OCI-LY1 (cell line): ENCODE data around the gene GMPPB.

Experiments used
- H2AFZ ChIP-seq: fragments of 200-600 bp; sonication (generic), shearing (Covaris generic); 2 replicates; pipeline ENCODE4 v1.6.0; 2014; ENCODE audit warnings: antibody characterized with exemption, mild to moderate bottlenecking, low read length
- H3F3A ChIP-seq: fragments of 200-600 bp; sonication (generic), shearing (Covaris generic); 2 replicates; pipeline ENCODE4 v1.6.0; 2014; ENCODE audit warnings: mild to moderate bottlenecking, antibody characterized with exemption, low read length, moderate library complexity; ENCODE audit not compliant: insufficient read depth
- H3K27ac ChIP-seq: fragments of 200-600 bp; sonication (generic); 2 replicates; pipeline ENCODE4 v1.5.1; 2014; ENCODE audit warnings: low read length, mixed run types, mild to moderate bottlenecking, low read depth; ENCODE audit not compliant: poor library complexity, severe bottlenecking
- H3K27me3 ChIP-seq: fragments of 200-600 bp; sonication (generic); 2 replicates; pipeline ENCODE4 v1.6.0; 2014; ENCODE audit warnings: antibody characterized with exemption, mild to moderate bottlenecking, low read length, moderate library complexity; ENCODE audit not compliant: insufficient read depth
- H3K36me3 ChIP-seq: fragments of 200-600 bp; sonication (generic); 2 replicates; pipeline ENCODE4 v1.6.1; 2014; ENCODE audit warnings: mild to moderate bottlenecking, antibody characterized with exemption, low read length, moderate library complexity, mixed read lengths; ENCODE audit not compliant: insufficient read depth
- H3K4me1 ChIP-seq: fragments of 200-600 bp; sonication (generic); 2 replicates; pipeline ENCODE4 v1.5.1; 2014; ENCODE audit warnings: mild to moderate bottlenecking, low read length, moderate library complexity; ENCODE audit not compliant: insufficient read depth, severe bottlenecking
- H3K4me2 ChIP-seq: fragments of 200-600 bp; sonication (generic), shearing (Covaris generic); 2 replicates; pipeline ENCODE4 v1.6.1; 2014; ENCODE audit warnings: low read length
- H3K4me3 ChIP-seq: fragments of 200-600 bp; sonication (generic); 2 replicates; pipeline ENCODE4 v1.5.1; 2014; ENCODE audit warnings: low read length, low read depth, mild to moderate bottlenecking, mixed read lengths; ENCODE audit not compliant: poor library complexity, severe bottlenecking
- H3K79me2 ChIP-seq: fragments of 200-600 bp; shearing (Covaris generic); 2 replicates; pipeline ENCODE4 v1.6.1; 2016; ENCODE audit warnings: mixed run types, low read length, mixed read lengths; ENCODE audit not compliant: insufficient read depth
- H3K9ac ChIP-seq: fragments of 200-600 bp; sonication (generic), shearing (Covaris generic); 2 replicates; pipeline ENCODE4 v1.6.1; 2014; ENCODE audit warnings: mild to moderate bottlenecking, low read length, mixed read lengths
- H3K9me2 ChIP-seq: fragments of 200-600 bp; sonication (generic), shearing (Covaris generic); 2 replicates; pipeline ENCODE4 v1.6.1; 2014; ENCODE audit warnings: low read depth, mild to moderate bottlenecking, low read length, mixed read lengths
- H3K9me3 ChIP-seq: fragments of 200-600 bp; shearing (Covaris generic); 2 replicates; pipeline ENCODE4 v1.6.1; 2014; ENCODE audit warnings: low read length, mixed read lengths
- H4K20me1 ChIP-seq: fragments of 200-600 bp; sonication (generic), shearing (Covaris generic); 2 replicates; pipeline ENCODE4 v1.6.0; 2016; ENCODE audit warnings: mild to moderate bottlenecking, low read length; ENCODE audit not compliant: insufficient read depth
- EZH2 ChIP-seq: fragments of 200-600 bp; sonication (generic), shearing (Covaris generic); IDR thresholded peaks from 2 replicates; pipeline ENCODE4 v1.8.0; 2017; ENCODE audit warnings: borderline replicate concordance, mixed run types, mild to moderate bottlenecking, antibody characterized with exemption, low read length, moderate library complexity, mixed read lengths
- TF ChIP-seq, protein P1 (sequence below): fragments of 200-600 bp; sonication (generic), shearing (Covaris generic); IDR thresholded peaks from 2 replicates; pipeline ENCODE4 v1.5.1; 2017; ENCODE audit warnings: mild to moderate bottlenecking, antibody characterized with exemption, low read length, moderate library complexity, mixed read lengths

GMPPB gene

DNA sequence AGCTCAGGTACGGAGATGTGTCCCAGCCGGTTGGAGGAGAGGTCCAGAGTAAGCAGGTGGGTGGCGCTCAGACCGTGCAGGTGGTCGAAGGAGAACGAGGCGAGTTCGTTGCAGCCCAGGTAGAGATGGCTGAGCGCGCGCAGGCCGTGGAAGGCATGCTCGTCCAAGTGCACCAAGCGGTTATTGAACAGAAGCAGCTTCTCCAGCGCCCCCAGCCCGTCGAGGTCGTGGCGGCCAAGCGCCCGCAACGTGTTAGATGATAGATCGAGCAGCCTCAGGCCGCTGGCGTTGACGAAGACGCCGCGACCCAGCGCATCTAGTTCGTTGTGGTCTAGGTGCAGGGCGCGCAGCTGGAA lies 4.9 kb downstream of the GMPPB start:
- no peaks in the 10 kb centered on the region for H4K20me1 ChIP-seq
- H3K9me3 ChIP-seq = no peaks in the 10 kb centered on the region
- peaks cover 46% of the 10 kb centered on the region for H3K36me3 ChIP-seq
- peak overlapping the region; percentile 30; the same call in 1 of the 2 replicates for H3K9ac ChIP-seq
- no peak overlapping the region for H2AFZ ChIP-seq
- no peaks in the 10 kb centered on the region for H3K79me2 ChIP-seq
- no peaks in the 10 kb centered on the region for H3K9me2 ChIP-seq
- no peaks in the 10 kb centered on the region for H3F3A ChIP-seq
- H3K4me3 ChIP-seq = peak overlapping the region; percentile 56
- H3K4me1 ChIP-seq = peaks cover 12% of the 10 kb centered on the region
- H3K27ac ChIP-seq = no peak overlapping the region
- TF ChIP-seq, protein P1, sequence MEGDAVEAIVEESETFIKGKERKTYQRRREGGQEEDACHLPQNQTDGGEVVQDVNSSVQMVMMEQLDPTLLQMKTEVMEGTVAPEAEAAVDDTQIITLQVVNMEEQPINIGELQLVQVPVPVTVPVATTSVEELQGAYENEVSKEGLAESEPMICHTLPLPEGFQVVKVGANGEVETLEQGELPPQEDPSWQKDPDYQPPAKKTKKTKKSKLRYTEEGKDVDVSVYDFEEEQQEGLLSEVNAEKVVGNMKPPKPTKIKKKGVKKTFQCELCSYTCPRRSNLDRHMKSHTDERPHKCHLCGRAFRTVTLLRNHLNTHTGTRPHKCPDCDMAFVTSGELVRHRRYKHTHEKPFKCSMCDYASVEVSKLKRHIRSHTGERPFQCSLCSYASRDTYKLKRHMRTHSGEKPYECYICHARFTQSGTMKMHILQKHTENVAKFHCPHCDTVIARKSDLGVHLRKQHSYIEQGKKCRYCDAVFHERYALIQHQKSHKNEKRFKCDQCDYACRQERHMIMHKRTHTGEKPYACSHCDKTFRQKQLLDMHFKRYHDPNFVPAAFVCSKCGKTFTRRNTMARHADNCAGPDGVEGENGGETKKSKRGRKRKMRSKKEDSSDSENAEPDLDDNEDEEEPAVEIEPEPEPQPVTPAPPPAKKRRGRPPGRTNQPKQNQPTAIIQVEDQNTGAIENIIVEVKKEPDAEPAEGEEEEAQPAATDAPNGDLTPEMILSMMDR = no peak
- no peak for TF ChIP-seq EZH2
- peak overlapping the region; percentile 60 for H3K4me2 ChIP-seq
- no peaks in the 10 kb centered on the region for H3K27me3 ChIP-seq

DNA sequence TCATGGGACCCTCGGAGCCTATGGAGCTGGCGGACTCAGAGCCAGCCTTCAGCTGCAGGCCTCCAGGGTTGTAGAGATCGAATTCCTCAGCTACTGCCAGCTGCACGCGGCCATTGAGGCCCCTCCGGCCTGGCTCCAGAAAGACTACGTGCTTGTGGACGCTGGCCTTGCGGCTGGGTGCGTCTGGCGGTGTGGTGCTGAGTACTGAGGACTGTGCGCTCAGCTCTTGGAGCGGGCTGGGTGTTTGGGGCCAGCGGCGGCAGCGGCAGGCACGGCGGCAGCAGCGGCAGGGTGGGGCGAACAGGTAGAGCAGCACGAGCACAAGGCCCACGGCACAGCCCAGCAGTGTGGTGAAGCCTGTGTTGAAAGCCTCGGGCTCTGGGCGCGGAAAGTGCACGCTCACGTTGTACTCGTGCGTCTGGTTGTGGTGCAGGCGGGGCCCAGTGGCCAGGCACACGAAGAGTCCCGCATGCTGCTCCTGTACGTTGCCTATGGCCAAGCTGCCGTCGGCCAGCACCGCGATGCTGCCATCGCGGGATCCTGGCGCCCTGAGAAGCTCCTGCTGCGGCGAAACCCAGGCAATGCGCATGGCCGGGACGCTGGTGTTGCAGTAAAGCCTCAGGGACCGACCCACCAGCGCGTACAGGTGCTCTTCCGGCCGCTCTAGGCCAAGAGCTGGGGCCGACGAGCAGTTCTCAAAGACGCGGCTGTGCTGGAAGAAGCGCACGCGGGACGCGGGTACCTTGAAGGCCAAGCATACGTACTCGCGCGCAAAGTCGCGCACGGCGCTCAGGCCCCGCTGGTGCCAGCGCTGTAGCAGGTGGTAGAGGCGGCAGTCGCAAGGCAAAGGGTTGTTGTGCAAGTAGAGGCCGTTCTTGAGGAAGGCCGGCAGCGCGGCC lies 5.5 kb downstream of the GMPPB start:
- no peaks in the 10 kb centered on the region for H3K9me2 ChIP-seq
- no peaks in the 10 kb centered on the region for H3K79me2 ChIP-seq
- no peak overlapping the region for H3K27ac ChIP-seq
- H3K36me3 ChIP-seq = peaks cover 46% of the 10 kb centered on the region
- TF ChIP-seq, protein P1 = no peak
- no peak for TF ChIP-seq EZH2
- H4K20me1 ChIP-seq = no peaks in the 10 kb centered on the region
- H3K4me3 ChIP-seq = peak overlapping the region; percentile 56
- no peaks in the 10 kb centered on the region for H3K27me3 ChIP-seq
- peak overlapping the region; percentile 60; the same call in 1 of the 2 replicates for H3K4me2 ChIP-seq
- H3F3A ChIP-seq = no peaks in the 10 kb centered on the region
- H3K9me3 ChIP-seq = no peaks in the 10 kb centered on the region
- no peak overlapping the region for H3K9ac ChIP-seq
- no peak overlapping the region for H2AFZ ChIP-seq
- peaks cover 12% of the 10 kb centered on the region for H3K4me1 ChIP-seq

GRCh38 chr3:49717211-49717958 lies 6.4 kb downstream of the GMPPB start:
- no peak overlapping the region for H3K4me2 ChIP-seq
- no peak overlapping the region for H3K27ac ChIP-seq

More at GRCh38 chr3:49717211-49717958, 6.4 kb downstream of the GMPPB start:
- no peaks in the 10 kb centered on the region for H3F3A ChIP-seq
- no peaks in the 10 kb centered on the region for H3K79me2 ChIP-seq
- H4K20me1 ChIP-seq = no peaks in the 10 kb centered on the region
- H3K9ac ChIP-seq = no peak overlapping the region
- no peak overlapping the region for H2AFZ ChIP-seq
- H3K4me1 ChIP-seq = peaks cover 3% of the 10 kb centered on the region
- no peaks in the 10 kb centered on the region for H3K9me2 ChIP-seq
- H3K36me3 ChIP-seq = peaks cover 42% of the 10 kb centered on the region
- no peaks in the 10 kb centered on the region for H3K27me3 ChIP-seq
- TF ChIP-seq, protein P1 = no peak
- no peak for TF ChIP-seq EZH2
- no peak overlapping the region for H3K4me3 ChIP-seq
- H3K9me3 ChIP-seq = no peaks in the 10 kb centered on the region
